ENCODE data around the gene DEF6.
"Not testable (repeated sequence)": the region's sequence is repeated elsewhere in the genome, so short reads cannot be mapped to it uniquely, and the experiment has no call there.

Gene DEF6

GRCh38 chr6:35312076-35312800 is 14.6 kb downstream of the DEF6 start:
- no peak for FAIRE-seq

DNA sequence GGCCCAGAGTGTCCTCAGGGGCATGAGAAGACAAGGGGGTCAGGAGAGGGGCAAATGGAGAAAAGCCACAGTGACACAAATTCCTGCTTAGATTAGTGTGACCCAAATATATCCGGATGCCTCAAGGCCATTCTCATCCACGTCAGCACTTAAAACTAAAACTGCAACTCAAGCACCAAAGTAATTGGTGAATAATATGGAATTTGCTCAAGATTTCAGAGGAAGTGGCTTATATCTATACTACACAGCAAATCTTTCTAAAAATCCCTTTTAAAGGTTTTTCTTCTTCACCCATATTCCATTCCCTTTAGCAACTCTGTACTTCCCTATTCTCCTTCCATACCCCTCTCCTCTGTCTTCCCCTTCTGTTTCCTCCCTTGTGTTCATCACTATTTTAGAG is 15.2 kb downstream of the DEF6 start:
- FAIRE-seq, result no peak

DNA sequence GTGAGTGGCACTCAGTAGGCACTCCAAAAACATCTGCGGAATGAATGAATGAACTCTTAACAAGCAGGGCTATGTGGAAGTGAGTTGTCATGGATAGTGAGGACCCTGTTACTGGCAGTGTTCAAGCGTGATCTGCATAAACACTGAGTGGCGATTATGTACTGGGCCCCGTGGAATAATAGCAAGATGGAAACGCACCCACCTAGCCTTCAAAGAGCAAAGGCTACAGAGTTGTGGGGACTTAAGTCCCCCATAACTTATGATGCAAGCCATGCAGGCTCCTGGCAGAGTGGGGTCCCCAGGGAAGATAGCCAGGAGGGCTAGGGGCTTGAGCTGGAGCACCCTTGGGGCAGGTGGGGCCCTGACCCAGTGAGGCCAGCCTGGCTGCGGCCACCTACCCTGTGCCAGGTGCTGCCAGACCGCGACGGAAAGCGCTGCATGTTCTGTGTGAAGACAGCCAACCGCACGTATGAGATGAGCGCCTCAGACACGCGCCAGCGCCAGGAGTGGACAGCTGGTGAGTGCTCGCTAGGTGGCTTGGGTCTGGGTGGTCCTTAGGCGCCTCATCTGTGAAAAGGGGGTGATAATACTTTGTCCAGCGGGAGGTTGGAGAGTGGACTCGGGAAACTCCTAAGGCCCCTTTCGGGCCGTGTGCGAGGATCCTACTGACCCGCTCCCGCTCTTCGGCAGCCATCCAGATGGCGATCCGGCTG is 20.0 kb downstream of the DEF6 start:
- no peak for FAIRE-seq

GRCh38 chr6:35318196-35319171 is 20.9 kb downstream of the DEF6 start:
- FAIRE-seq, result no peak

- no peak for FAIRE-seq
These were observed 21.9 kb downstream of the DEF6 start for GRCh38 chr6:35319346-35320030.

GRCh38 chr6:35320031-35320410 is 22.4 kb downstream of the DEF6 start:
- FAIRE-seq, result no peak

GRCh38 chr6:35321091-35321490 is 23.5 kb downstream of the DEF6 start:
- no peak for FAIRE-seq

DNA sequence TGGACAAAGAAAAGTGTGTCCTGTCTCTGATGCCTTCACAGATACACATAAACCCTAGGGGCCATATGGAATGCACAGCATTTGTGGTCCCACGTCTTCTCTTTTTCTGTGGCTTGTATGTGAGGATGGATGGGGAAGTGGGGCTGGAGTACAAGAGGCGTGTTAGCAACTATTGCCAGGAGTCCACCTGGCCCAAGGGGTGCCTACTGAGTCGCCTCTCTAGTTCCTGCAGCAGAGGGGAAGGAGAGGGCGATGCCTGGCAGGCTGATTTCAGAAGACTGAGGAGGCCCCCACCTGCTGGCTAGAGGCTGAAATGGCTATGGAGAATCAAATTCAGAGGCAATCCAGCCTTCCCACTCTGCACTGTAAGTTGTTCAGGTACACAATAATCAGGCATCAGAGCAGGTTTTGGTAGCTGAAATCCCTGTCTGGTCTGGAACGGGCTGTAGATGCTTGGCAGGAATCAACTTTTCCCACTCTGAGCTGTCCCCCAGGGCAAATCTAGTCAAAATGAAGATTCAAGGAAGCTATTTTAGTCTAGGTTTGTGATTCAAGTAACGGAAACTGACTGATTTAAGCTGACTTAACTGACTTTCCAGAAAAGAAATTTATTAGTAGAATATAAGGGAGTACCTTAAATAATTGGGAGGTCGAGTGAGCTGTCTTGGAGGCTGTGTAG is 29.9 kb downstream of the DEF6 start:
- FAIRE-seq, result no peak

- FAIRE-seq, result no peak
These were observed 30.6 kb downstream of the DEF6 start for GRCh38 chr6:35328108-35328723.

DNA sequence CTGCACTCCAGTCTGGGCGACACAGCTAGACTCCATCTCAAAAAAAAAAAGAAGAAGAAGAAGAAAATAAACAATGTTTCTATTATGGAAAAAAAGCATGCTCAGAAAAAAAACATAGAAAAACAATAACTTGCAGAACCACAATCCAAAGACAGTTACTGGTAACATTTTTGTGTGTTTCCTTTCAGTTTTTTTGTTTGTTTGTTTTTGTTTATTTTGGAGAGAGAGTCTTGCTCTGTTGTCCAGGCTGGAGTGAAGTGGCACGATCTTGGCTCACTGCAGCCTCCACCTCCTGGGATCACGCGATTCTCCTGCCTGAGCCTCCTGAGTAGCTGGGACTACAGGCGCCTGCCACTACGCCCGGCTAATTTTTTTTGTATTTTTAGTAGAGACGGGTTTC is 31.3 kb downstream of the DEF6 start:
- FAIRE-seq, result not testable (repeated sequence)

DNA sequence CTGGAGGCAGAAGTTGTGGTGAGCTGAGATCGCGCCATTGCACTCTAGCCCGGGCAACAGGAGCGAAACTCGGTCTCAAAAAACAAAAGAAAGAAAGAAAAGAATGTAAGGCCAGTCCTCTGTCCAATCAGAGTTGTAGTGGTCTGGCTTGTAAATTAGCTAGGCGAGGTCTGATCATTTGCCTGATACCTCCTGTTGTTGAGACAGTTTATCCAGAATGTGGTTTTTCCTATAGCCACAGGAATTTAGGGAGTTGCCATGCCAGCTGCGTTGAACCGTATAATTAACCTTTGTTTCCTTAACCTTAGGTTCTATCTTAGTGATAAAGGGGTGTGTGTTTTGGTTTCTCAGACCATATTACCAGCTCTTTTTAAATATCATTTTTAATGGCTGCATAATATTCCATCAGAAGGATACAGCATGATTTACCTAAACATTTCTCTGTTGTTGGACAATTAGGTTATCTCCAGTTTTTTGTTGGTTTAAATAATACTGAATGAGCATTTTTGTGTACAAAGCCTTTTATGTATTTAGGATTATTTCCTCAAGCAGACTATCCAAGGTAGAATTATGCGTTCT is 33.0 kb downstream of the DEF6 start:
- FAIRE-seq, result no peak

DNA sequence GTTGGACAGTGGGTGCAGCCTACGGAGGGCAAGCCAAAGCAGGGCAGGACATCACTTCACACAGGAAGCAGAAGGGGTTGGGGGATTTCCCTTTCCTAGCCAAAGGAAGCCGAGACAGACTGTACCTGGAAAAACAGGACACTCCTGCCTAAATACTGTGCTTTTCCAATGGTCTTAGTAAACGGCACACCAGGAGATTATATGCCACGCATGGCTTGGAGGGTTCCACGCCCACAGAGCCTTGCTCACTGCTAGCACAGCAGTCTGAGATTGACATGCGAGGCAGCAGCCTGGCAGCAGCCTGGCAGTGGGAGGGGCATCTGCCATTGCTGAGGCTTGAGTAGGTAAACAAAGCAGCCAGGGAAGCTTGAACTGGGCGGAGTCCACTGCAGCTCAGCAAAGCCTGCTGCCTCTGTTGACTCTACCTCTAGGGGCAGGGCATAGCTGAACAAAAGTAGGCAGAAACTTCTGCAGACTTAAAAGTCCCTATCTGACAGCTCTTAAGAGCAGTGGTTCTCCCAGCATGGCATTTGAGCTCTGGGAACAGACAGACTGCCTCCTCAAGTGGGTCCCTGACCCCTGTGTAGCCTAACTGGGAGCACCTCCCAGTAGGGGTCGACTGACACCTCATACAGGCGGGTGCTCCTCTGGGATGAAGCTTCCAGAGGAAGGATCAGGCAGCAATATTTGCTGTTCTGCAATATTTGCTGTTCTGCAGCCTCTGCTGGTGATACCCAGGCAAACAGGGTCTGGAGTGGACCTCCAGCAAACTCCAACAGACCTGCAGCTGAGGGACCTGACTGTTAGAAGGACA is 34.7 kb downstream of the DEF6 start:
- FAIRE-seq, result not testable (repeated sequence)

GRCh38 chr6:35341557-35341956 is 43.9 kb downstream of the DEF6 start:
- no peak for FAIRE-seq

DNA sequence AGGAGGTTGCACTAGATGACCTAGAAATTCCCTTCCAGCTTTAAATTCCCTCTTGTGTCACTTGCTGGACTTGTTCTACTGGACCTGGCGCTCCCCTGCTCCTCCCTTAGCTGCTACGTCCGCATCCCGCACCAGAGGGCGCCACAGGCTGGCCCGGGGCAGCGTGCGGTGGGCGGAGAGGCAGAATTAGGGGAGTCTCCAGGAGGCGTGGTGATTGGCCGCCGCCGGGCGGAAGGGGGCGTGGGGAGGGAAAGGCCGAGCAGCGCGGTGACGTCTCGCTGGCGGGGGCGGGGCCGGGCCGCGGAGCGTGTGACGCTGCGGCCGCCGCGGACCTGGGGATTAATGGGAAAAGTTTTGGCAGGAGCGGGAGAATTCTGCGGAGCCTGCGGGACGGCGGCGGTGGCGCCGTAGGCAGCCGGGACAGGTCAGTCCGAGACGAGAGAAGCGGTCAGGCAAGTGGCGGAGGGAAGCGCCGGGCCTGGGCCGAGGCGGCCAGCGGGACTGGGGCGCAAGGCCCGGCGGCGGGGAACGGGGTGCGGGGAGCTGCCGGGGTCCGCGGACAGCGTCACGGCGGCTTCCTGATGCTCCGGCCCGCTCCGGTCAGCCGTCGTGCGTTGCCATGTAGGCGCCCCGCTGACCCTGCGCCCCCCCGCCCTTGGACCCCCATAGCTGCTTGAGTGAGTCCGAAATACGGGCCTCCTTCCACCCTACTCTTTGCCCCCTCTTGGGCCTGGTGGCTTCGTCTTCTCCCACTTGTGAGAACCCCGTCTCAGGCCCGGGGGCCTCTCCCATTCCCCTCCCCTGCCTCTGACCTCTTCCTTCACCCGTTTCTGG is 44.9 kb downstream of the DEF6 start, which contains the start of gene PPARD:
TSS of gene PPARD (plus strand) at position 301 of the 834 bp plus-strand sequence. CDS start 68,530 bp downstream, outside the sequence.
- FAIRE-seq, result no peak

DNA sequence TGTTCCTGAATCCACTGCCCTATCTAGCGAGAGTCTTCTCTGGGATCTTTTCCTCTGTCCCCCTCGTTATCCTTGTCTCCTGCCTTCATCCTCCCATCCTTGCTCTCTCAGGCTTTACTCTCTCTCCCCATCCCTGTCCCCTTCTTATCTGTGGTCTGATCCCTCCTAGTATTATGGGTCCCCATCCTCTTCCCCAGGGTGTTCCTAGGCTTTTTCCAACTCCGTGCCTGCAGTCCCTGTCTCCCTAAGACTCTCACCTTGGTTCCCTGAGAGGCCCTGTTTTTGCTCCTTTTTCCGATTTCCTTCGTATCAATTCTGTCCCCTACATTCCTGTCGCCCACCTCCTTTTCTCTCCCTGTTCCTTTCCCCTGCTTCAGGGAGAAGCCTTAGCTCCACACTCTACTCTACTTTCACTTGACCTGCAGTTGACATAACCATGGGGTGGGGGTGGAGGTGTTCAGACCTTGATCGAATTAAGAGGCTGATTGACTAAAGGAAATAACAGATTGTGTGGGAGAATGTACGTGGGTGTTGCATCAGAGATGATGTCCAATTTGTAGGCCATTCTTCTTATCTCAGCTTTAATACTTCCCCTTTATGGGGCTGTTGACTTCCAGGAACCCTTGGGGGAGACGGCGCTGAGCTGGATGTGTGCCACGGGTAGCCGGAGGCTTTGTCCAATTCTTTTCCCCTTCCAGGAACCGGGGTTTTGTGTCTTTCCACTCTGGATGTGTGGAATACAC is 45.6 kb downstream of the DEF6 start:
- no peak for FAIRE-seq

DNA sequence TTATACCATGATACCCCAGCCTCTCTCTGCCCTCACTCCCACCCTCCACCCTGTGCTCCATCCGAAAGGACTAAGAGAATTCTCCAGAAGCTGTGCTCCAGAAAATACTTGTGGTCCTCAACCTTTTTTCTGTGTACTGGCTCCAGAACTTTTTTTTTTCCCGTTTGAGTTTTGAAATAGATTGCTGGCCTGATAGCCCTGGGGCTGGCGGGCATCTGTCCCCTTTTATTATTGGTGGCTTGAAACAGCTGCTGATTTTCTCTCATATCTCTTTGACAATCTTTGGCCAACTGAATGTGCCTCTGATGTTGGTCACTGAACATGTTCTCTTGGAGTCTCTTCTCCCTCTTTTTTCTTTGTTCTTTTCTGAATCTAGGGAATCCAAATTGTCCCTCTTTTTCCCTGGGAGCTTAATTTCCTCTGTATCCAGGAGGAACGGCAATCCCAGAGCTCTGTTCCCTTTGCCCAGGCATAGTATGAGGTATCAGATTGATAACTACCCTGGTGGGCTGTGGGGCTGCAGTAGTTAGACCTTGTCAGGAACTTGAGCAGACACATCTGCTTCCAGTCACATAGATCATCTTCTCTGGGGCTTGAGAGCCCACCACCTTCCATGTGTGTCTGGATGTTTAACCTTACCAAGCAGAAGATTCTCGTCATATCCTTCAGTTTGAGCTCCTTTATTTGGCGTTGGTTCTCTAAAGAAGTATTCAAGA is 46.4 kb downstream of the DEF6 start:
- FAIRE-seq, result no peak

GRCh38 chr6:35351422-35351821 is 53.8 kb downstream of the DEF6 start:
- FAIRE-seq, result no peak

- no peak for FAIRE-seq
These were observed 55.1 kb downstream of the DEF6 start for GRCh38 chr6:35352735-35353134.
